Gastrocnemius medialis (tissue), 4 donors: ENCODE results near the gene TNFSF10.

Experiments
- POLR2A ChIP-seq, 2 donors: fragments of 450-650 bp; IDR thresholded peaks; one replicate each; pipeline ENCODE4 v1.6.1; 2017; ENCODE audit warnings: antibody characterized with exemption in 2 of 2, mild to moderate bottlenecking in 2 of 2, moderate library complexity in 2 of 2
- TF ChIP-seq, protein P1 (sequence below), 5 experiments: fragments of 450-650 bp in 3 of 5; fragments of 200-600 bp in 2 of 5; sonication (generic) in 2 of 5; IDR thresholded peaks in 4 of 5; conservative IDR thresholded peaks in 1 of 5; 1 replicate in 4 of 5; 2 replicates in 1 of 5; pipeline ENCODE4 v1.5.1; 2016 to 2019; ENCODE audit warnings: antibody characterized with exemption in 5 of 5, mild to moderate bottlenecking in 3 of 5, moderate library complexity in 3 of 5

DNA sequence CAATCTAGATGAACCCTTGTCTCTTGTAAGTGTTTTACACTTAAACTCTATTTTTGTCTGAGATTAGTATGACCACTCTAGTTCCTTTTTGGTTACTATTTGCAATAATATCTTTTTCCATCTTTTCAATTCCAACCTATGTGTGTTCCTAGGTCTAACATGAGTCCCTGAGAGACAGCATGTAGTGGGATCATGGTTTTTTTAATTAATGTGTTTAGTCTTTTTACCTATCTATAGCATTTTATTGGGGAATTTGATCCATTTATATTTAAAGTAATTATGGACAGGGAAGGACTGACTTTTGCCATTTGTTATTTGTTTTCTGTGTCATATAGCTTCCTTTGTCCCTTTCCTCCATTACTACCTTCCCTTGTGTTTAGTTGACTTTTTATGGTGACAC, 21.7 kb downstream of the TNFSF10 start:
- TF ChIP-seq, protein P1, sequence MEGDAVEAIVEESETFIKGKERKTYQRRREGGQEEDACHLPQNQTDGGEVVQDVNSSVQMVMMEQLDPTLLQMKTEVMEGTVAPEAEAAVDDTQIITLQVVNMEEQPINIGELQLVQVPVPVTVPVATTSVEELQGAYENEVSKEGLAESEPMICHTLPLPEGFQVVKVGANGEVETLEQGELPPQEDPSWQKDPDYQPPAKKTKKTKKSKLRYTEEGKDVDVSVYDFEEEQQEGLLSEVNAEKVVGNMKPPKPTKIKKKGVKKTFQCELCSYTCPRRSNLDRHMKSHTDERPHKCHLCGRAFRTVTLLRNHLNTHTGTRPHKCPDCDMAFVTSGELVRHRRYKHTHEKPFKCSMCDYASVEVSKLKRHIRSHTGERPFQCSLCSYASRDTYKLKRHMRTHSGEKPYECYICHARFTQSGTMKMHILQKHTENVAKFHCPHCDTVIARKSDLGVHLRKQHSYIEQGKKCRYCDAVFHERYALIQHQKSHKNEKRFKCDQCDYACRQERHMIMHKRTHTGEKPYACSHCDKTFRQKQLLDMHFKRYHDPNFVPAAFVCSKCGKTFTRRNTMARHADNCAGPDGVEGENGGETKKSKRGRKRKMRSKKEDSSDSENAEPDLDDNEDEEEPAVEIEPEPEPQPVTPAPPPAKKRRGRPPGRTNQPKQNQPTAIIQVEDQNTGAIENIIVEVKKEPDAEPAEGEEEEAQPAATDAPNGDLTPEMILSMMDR (IDR thresholded peaks at IDR 0.05 in 4 of 5, conservative IDR thresholded peaks at IDR 0.05 in 1 of 5), result no peak
- no peak for TF ChIP-seq POLR2A (IDR thresholded peaks at IDR 0.05)
